GM18951 (cell line): ENCODE data around the gene ZNF410.

Experiments used
- POLR2A ChIP-seq: IDR thresholded peaks from 4 replicates; pipeline ENCODE4 v1.6.1; 2011; ENCODE audit warnings: mild to moderate bottlenecking; ENCODE audit not compliant: insufficient read length, insufficient read depth; ENCODE audit errors: extremely low read depth
- in situ Hi-C: fragments of 300-500 bp; cut with MboI; formaldehyde crosslinking; loops from one replicate; pipeline ENCODE4 v1.12.0; 2022; ENCODE audit warnings: low sequenced_read_pairs, mixed read lengths, inconsistent platforms; ENCODE audit not compliant: unreplicated experiment

ZNF410 gene

DNA sequence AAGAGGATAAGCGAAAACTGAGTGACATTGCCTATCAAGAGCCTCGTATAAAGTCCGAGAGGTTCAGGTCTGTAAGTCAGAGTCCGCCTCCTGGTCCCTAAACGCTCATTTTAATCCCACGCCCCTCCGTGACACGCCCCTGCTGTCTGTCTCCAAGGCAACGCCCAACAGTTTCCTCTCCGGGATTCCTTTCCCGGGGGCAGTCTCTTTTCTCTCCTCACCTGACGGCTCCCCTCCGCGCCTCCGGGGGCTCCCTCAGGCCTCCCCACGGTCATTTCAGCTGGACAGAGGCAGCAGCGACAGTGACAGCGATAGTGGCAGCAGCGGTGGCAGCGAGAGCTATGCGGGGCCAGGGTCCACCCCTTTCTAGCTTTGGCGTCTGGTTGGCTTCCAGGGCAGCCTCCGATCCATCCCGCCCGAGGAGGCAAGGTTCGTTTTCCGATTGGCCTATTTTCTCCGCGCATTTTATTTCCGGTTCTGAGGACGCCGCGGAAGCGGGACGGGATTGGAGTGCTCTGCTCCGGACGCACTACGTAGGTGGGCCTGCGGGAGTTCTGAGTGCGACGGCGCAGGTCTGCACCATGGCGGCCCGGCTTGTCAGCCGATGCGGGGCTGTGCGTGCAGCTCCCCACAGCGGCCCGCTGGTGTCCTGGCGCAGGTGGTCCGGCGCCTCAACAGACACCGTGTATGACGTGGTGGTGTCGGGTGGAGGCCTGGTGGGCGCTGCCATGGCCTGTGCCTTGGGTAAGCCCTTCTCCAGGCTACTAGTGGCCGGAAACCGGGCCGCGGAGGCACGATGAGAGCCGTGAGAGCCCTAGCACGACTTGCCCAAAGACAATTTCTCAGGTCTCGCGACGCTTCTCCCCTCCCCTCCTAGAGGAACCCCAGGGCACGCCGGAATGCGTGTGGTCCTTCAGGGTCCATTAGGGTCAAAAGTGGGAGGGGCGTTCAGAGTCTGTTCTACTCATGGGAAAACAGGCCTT, 63.4 kb downstream of the ZNF410 start, which contains the start of the genes COQ6 and FAM161B:
Gene COQ6 (plus strand): TSS at position 551 of the 983 bp plus-strand sequence. CDS start 31 bp downstream, at position 582.
Gene FAM161B (minus strand): TSS at position 343 of the 983 bp plus-strand sequence. CDS start 68 bp downstream, at position 275.
- in situ Hi-C loops = no loop called here
- TF ChIP-seq POLR2A = peak; percentile 94

DNA sequence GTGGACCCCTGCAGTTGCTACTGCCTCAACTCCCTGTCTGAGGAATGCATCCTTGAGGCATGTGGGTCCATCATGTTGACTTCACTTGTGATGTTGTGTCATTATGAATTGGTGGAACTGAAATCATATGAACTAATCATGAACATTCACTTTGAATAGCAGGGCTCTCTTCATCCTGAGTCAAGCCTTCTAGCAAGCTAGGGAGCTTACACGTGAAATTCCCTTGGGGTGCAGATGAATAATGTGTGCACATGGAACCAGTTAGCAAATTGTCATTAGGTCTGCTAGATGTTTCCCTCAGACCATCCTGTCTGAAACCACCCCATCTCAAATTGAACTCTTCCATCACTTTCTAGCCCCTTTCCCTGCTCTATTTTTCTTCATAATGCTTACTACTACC, 67.1 kb downstream of the ZNF410 start:
- in situ Hi-C loops = no loop called here

GRCh38 chr14:73955674-73956073, 69.0 kb downstream of the ZNF410 start:
- in situ Hi-C loops = no loop called here

More for the DNA sequence above, 67.1 kb downstream of the ZNF410 start:
- no peak for TF ChIP-seq POLR2A

GRCh38 chr14:73958591-73958990, 71.9 kb downstream of the ZNF410 start:
- TF ChIP-seq POLR2A = no peak
- in situ Hi-C loops = no loop called here

More at GRCh38 chr14:73955674-73956073, 69.0 kb downstream of the ZNF410 start:
- no peak for TF ChIP-seq POLR2A

GRCh38 chr14:73961192-73961591, 74.5 kb downstream of the ZNF410 start:
- in situ Hi-C loops = no loop called here
- TF ChIP-seq POLR2A = no peak

DNA sequence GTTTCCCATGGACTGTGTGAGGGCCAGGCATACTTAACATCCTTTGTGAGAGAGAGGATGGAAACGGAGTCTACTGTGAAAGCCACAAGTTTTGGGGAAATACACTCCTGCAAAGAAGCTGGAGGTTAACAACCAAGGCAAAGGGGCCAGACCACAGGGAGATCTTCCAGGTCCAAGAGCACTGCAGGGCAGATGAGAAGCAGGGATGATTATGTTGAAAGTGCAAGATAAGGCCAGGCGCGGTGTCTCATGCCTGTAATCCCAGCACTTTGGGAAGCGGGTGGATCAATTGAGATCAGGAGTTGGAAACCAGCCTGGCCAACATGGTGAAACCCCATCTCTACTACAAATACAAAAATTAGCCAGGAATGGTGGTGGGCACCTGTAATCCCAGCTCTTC, 78.6 kb downstream of the ZNF410 start:
- in situ Hi-C loops = no loop called here

DNA sequence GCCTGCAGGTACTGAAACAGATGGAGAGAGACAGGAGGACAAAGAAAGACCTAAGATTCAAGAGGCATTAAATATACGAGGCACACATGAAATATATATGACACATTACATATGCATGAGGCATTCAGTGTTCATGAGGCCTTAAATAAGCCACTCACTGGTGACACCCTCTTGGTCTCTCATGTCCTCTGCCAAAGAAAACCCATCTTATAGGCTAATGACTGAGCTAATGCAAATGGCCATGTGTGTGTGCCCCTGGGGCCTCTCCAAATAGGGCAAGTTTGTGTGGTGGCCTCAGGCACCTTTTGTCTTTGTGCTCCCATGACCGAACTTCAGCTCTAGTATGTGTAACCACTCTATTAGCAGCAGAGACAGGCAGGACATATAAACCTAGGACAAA, 82.2 kb downstream of the ZNF410 start:
- no peak for TF ChIP-seq POLR2A
- in situ Hi-C loops = no loop called here

More for the DNA sequence above, 78.6 kb downstream of the ZNF410 start:
- TF ChIP-seq POLR2A = no peak

- no peak for TF ChIP-seq POLR2A
- in situ Hi-C loops = no loop called here
Observed at GRCh38 chr14:73973497-73973896, 86.8 kb downstream of the ZNF410 start.

- in situ Hi-C loops = no loop called here
- no peak for TF ChIP-seq POLR2A
Observed at GRCh38 chr14:73976125-73976524, 89.5 kb downstream of the ZNF410 start.

DNA sequence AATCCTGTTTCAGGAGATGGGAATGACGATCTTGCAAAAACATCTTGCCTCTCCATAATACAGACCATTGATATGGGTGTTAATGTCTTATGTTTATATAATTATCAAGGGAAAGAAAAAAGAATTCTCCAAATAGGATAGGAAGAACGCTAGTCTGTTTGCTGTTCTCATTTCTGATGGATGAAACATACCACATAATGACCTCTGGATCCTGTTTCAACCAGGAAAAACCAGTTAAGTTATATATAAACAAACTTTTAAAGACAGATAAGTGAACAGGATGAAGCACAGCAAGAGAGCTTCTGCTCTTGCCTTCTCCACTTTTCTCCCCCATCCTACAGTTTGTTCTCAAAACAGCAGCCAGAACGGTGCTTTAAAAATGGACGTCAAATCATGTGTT, 91.2 kb downstream of the ZNF410 start:
- no peak for TF ChIP-seq POLR2A
- in situ Hi-C loops = no loop called here
